IMR-90 (cell line): ENCODE measurements around the gene PTPN11. TPM values are rescaled to one million over a fixed set of nuclear protein-coding genes. Genes with fewer than 3 reads are reported as not detected.

ENCODE experiments used
- ATAC-seq: fragments of 200-7000 bp; cut with Tn5 transposase; 2 replicates; pipeline ENCODE4 v1.9.1; 2020; ENCODE audit warnings: low read depth, mild to moderate bottlenecking, moderate library complexity
- BruUV-seq: library from RNA; stranded (reverse); fragments of 400-500 nt; replicated peaks from 2 replicates; lab custom pipeline; 2021; lab: Mats Ljungman, UMichigan
- CTCF ChIA-PET: fragments of 300-600 bp; formaldehyde crosslinking; extraction: SDS; loops from one replicate; lab custom pipeline; 2021; ENCODE audit warnings: antibody characterized with exemption; lab: Yijun Ruan, JAX
- POLR2A ChIA-PET: fragments of 300-600 bp; sonication (Branson Sonifier 250); formaldehyde crosslinking; loops from one replicate; lab custom pipeline; 2022; ENCODE audit warnings: antibody characterized with exemption; ENCODE audit not compliant: unreplicated experiment; lab: Charles Lee
- DNase-seq: peaks from one replicate; pipeline ENCODE4 v3.0.0; 2013
- H2AFZ ChIP-seq: replicated peaks from 2 replicates; pipeline ENCODE3; 2013; ENCODE audit warnings: low read length, mild to moderate bottlenecking; ENCODE audit not compliant: poor library complexity
- H2AK5ac ChIP-seq: 2 replicates; pipeline ENCODE4 v1.6.1; 2013; ENCODE audit warnings: low read depth, low read length, inconsistent platforms
- H2AK9ac ChIP-seq: replicated peaks from 2 replicates; pipeline ENCODE3; 2013; ENCODE audit warnings: mild to moderate bottlenecking, low read depth, low read length, moderate library complexity; ENCODE audit not compliant: poor library complexity
- H2BK120ac ChIP-seq: 2 replicates; pipeline ENCODE4 v1.6.1; 2013; ENCODE audit warnings: low read depth, low read length, inconsistent platforms
- H2BK15ac ChIP-seq: 3 replicates; pipeline ENCODE4 v1.6.1; 2013; ENCODE audit warnings: low read depth, low read length, inconsistent platforms
- H2BK20ac ChIP-seq: 2 replicates; pipeline ENCODE4 v1.6.1; 2013; ENCODE audit warnings: low read depth, mild to moderate bottlenecking, inconsistent platforms, low read length, moderate library complexity
- H2BK5ac ChIP-seq: 2 replicates; pipeline ENCODE4 v1.6.1; 2013; ENCODE audit warnings: mild to moderate bottlenecking, low read depth, low read length, inconsistent platforms; ENCODE audit not compliant: poor library complexity, severe bottlenecking
- H3K14ac ChIP-seq: replicated peaks from 2 replicates; pipeline ENCODE4 v1.6.1; 2013; ENCODE audit warnings: low read depth, low read length, inconsistent platforms
- H3K18ac ChIP-seq: 2 replicates; pipeline ENCODE4 v1.6.1; 2013; ENCODE audit warnings: low read depth, low read length, control low read depth
- H3K23ac ChIP-seq: 2 replicates; pipeline ENCODE4 v1.6.1; 2013; ENCODE audit warnings: low read depth, low read length, inconsistent platforms
- H3K27ac ChIP-seq: 2 replicates; pipeline ENCODE4 v1.5.1; 2013; ENCODE audit warnings: mild to moderate bottlenecking, control low read depth, low read length; ENCODE audit not compliant: insufficient read depth
- H3K27me3 ChIP-seq: 2 replicates; pipeline ENCODE4 v1.6.1; 2013; ENCODE audit warnings: low read length; ENCODE audit not compliant: control insufficient read depth, insufficient read depth
- H3K36me3 ChIP-seq: 2 replicates; pipeline ENCODE4 v1.6.1; 2013; ENCODE audit warnings: low read length, mixed read lengths; ENCODE audit not compliant: control insufficient read depth, insufficient read depth
- H3K4ac ChIP-seq: 2 replicates; pipeline ENCODE4 v1.6.1; 2013; ENCODE audit warnings: low read depth, low read length, inconsistent platforms
- H3K4me1 ChIP-seq: 2 replicates; pipeline ENCODE4 v1.6.1; 2013; ENCODE audit warnings: low read length, mixed read lengths; ENCODE audit not compliant: control insufficient read depth, insufficient read depth
- H3K4me2 ChIP-seq: 2 replicates; pipeline ENCODE4 v1.6.1; 2013; ENCODE audit warnings: low read depth, mild to moderate bottlenecking, control low read depth, low read length, moderate library complexity
- H3K4me3 ChIP-seq: 2 replicates; pipeline ENCODE4 v1.5.1; 2013; ENCODE audit warnings: low read depth, mild to moderate bottlenecking, control low read depth, low read length, moderate library complexity; ENCODE audit not compliant: insufficient read depth
- H3K56ac ChIP-seq: 2 replicates; pipeline ENCODE4 v1.6.1; 2013; ENCODE audit warnings: low read length, inconsistent platforms; ENCODE audit not compliant: insufficient read depth; ENCODE audit errors: extremely low read depth
- H3K79me1 ChIP-seq, 2 experiments: 2 replicates each; pipeline ENCODE4 v1.6.1; 2013; ENCODE audit warnings: low read length in 2 of 2, inconsistent platforms in 1 of 2, low read depth in 1 of 2
- H3K9ac ChIP-seq: 2 replicates; pipeline ENCODE4 v1.6.1; 2013; ENCODE audit warnings: low read depth, low read length, control low read depth
- H3K9me1 ChIP-seq: 2 replicates; pipeline ENCODE4 v1.6.1; 2013; ENCODE audit warnings: low read length, inconsistent platforms; ENCODE audit not compliant: insufficient read depth
- H3K9me3 ChIP-seq: 2 replicates; pipeline ENCODE4 v1.6.1; 2013; ENCODE audit warnings: low read length; ENCODE audit not compliant: control insufficient read depth, insufficient read depth
- H4K20me1 ChIP-seq: 2 replicates; pipeline ENCODE4 v1.6.1; 2013; ENCODE audit warnings: low read length, inconsistent platforms; ENCODE audit not compliant: insufficient read depth
- H4K5ac ChIP-seq: 2 replicates; pipeline ENCODE4 v1.6.1; 2013; ENCODE audit warnings: mild to moderate bottlenecking, low read depth, low read length, control low read depth
- H4K8ac ChIP-seq, 2 experiments: 2 replicates each; pipeline ENCODE4 v1.6.1; 2013; ENCODE audit warnings: low read depth in 2 of 2, low read length in 2 of 2, control low read depth in 1 of 2, inconsistent platforms in 1 of 2
- H4K91ac ChIP-seq: 2 replicates; pipeline ENCODE4 v1.6.1; 2013; ENCODE audit warnings: low read depth, low read length, inconsistent platforms; ENCODE audit not compliant: insufficient read depth
- BHLHE40 ChIP-seq: fragments of 150-350 bp; IDR thresholded peaks from 2 replicates; pipeline ENCODE4 v1.6.1; 2016; ENCODE audit warnings: mild to moderate bottlenecking, low read depth, low read length
- CHD1 ChIP-seq: IDR thresholded peaks from 2 replicates; pipeline ENCODE4 v1.6.1; 2012; ENCODE audit warnings: low read depth, low read length, improper control_type of control experiment
- CTCF ChIP-seq: conservative IDR thresholded peaks from 2 replicates; pipeline ENCODE4 v1.5.1; 2012; ENCODE audit warnings: mild to moderate bottlenecking, low read depth, low read length, improper control_type of control experiment
- ELK1 ChIP-seq: fragments of 150-350 bp; IDR thresholded peaks from 2 replicates; pipeline ENCODE4 v1.6.1; 2016; ENCODE audit warnings: low read depth, mild to moderate bottlenecking, low read length, moderate library complexity, borderline replicate concordance
- MAFK ChIP-seq: IDR thresholded peaks from 2 replicates; pipeline ENCODE4 v1.6.1; 2012; ENCODE audit warnings: low read depth, low read length, improper control_type of control experiment
- MAZ ChIP-seq: IDR thresholded peaks from 2 replicates; pipeline ENCODE4 v1.6.1; 2012; ENCODE audit warnings: low read depth, mild to moderate bottlenecking, low read length, improper control_type of control experiment, moderate library complexity, borderline replicate concordance
- NFE2L2 ChIP-seq: fragments of 150-350 bp; IDR thresholded peaks from 2 replicates; pipeline ENCODE4 v1.6.1; 2016; ENCODE audit warnings: low read depth, mild to moderate bottlenecking, low read length
- POLR2A ChIP-seq: IDR thresholded peaks from 2 replicates; pipeline ENCODE4 v1.6.1; 2012; ENCODE audit warnings: mild to moderate bottlenecking, low read depth, low read length
- RAD21 ChIP-seq: IDR thresholded peaks from 2 replicates; pipeline ENCODE4 v1.6.1; 2012; ENCODE audit warnings: low read length, improper control_type of control experiment
- RFX5 ChIP-seq: IDR thresholded peaks from 2 replicates; pipeline ENCODE4 v1.8.0; 2012; ENCODE audit warnings: low read depth, mild to moderate bottlenecking, low read length, moderate library complexity
- WGBS, 2 experiments: methylation state at CpG; one replicate each; pipeline versions ENCODE4 v1.1.5 to v1.1.7; 2013; ENCODE audit warnings: missing lambda C conversion rate in 2 of 2; ENCODE audit not compliant: insufficient read length in 1 of 2; ENCODE audit errors: extremely low coverage in 2 of 2; 5-methylcytosine and 5-hydroxymethylcytosine counted together
- dilution Hi-C: fragments of 300-500 bp; cut with HindIII; formaldehyde crosslinking; loops from one replicate; pipeline ENCODE4 v1.14.3; 2018; ENCODE audit warnings: low sequenced_read_pairs; ENCODE audit not compliant: unreplicated experiment
- in situ Hi-C: fragments of 300-500 bp; cut with MboI; formaldehyde crosslinking; loops from 3 replicates; pipeline ENCODE4 v1.14.3; 2019; ENCODE audit warnings: low sequenced_read_pairs, inconsistent platforms, mixed read lengths
- intact Hi-C: fragments of 100-400 bp; cut with micrococcal nuclease; formaldehyde crosslinking; loops from 2 replicates; pipeline ENCODE4 v1.10.0; 2022
- polyA plus RNA-seq, 3 experiments: library from polyadenylated mRNA; depleted of rRNA; stranded (reverse); fragments of >200 nt; gene quantifications; 2 replicates each; pipeline ENCODE4 v1.2.3, GENCODE V29; 2012; ENCODE audit warnings: low replicate concordance in 1 of 3
- total RNA-seq: library from RNA; depleted of rRNA; stranded (reverse); fragments of >200 nt; gene quantifications from 2 replicates; pipeline ENCODE4 v1.2.3, GENCODE V29; 2012

The PTPN11 gene
- total and polyA plus RNA-seq, 2 of the 4 experiments (the other 2 are of a cell fraction): 52.9 to 135 TPM

GRCh38 chr12:112527501-112527900, 108.8 kb downstream of the PTPN11 start:
- H4K91ac ChIP-seq: no peak overlapping the region
- no peak overlapping the region for H3K4me2 ChIP-seq
- H3K27ac ChIP-seq: no peak overlapping the region
- no peak overlapping the region for H3K14ac ChIP-seq
- ATAC-seq (no peak), DNase-seq (no peak)
- no peak overlapping the region for H3K23ac ChIP-seq
- H3K56ac ChIP-seq: no peak overlapping the region
- in situ Hi-C loops (no loop called here), dilution Hi-C loops (no loop called here), intact Hi-C loops (no loop called here)
- H3K4me3 ChIP-seq: no peak overlapping the region
- H3K4me1 ChIP-seq: no peaks in the 10 kb centered on the region
- no peak overlapping the region for H4K8ac ChIP-seq
- H3K27me3 ChIP-seq: no peaks in the 10 kb centered on the region
- ChIA-PET POLR2A (no interaction called here), CTCF (no interaction called here)
- H3K9ac ChIP-seq: no peak overlapping the region
- no TSS peak for BruUV-seq
- no peak overlapping the region for H2BK20ac ChIP-seq
- H4K5ac ChIP-seq: no peak overlapping the region
- H2AFZ ChIP-seq: no peak overlapping the region
- no peak overlapping the region for H2BK5ac ChIP-seq
- no peaks in the 10 kb centered on the region for H3K9me1 ChIP-seq
- WGBS, 2 experiments: no CpG with 5 or more reads among the region's 4 CpGs
- no peaks in the 10 kb centered on the region for H3K9me3 ChIP-seq
- no peaks in the 10 kb centered on the region for H4K20me1 ChIP-seq
- no peaks in the 10 kb centered on the region for H3K79me1 ChIP-seq
- TF ChIP-seq RFX5: no peak
- no peak for TF ChIP-seq RAD21
- no peak for TF ChIP-seq CHD1
- TF ChIP-seq BHLHE40: no peak
- TF ChIP-seq MAZ: no peak
- no peak for TF ChIP-seq MAFK
- TF ChIP-seq ELK1: no peak
- TF ChIP-seq CTCF: no peak
- no peak for TF ChIP-seq POLR2A
- no peak for TF ChIP-seq NFE2L2
- H3K4ac ChIP-seq: no peak overlapping the region
- H2BK15ac ChIP-seq: no peak overlapping the region
- H2BK120ac ChIP-seq: no peak overlapping the region
- H2AK9ac ChIP-seq: no peak overlapping the region
- H3K36me3 ChIP-seq: no peaks in the 10 kb centered on the region
- no peak overlapping the region for H2AK5ac ChIP-seq
- H3K18ac ChIP-seq: no peak overlapping the region
